GM18951 (cell line): ENCODE results near the gene SYT2.
"Not testable (repeated sequence)": the region's sequence is repeated elsewhere in the genome, so short reads cannot be mapped to it uniquely, and the experiment has no call there.

Source experiments
- POLR2A ChIP-seq: IDR thresholded peaks from 4 replicates; pipeline ENCODE4 v1.6.1; 2011; ENCODE audit warnings: mild to moderate bottlenecking; ENCODE audit not compliant: insufficient read length, insufficient read depth; ENCODE audit errors: extremely low read depth
- in situ Hi-C: fragments of 300-500 bp; cut with MboI; formaldehyde crosslinking; loops from one replicate; pipeline ENCODE4 v1.12.0; 2022; ENCODE audit warnings: low sequenced_read_pairs, mixed read lengths, inconsistent platforms; ENCODE audit not compliant: unreplicated experiment

Gene SYT2

GRCh38 chr1:202624781-202625108 lies 85.5 kb downstream of the SYT2 start:
- TF ChIP-seq POLR2A: no peak
- in situ Hi-C loops: no loop called here

GRCh38 chr1:202624088-202624780 lies 86.0 kb downstream of the SYT2 start:
- TF ChIP-seq POLR2A: no peak
- in situ Hi-C loops: no loop called here

GRCh38 chr1:202623476-202623875 lies 86.8 kb downstream of the SYT2 start:
- in situ Hi-C loops: not testable (repeated sequence)

- in situ Hi-C loops: no loop called here
- TF ChIP-seq POLR2A: no peak
These were observed 87.2 kb downstream of the SYT2 start for GRCh38 chr1:202623075-202623474.

- TF ChIP-seq POLR2A: no peak
- in situ Hi-C loops: no loop called here
These were observed 87.9 kb downstream of the SYT2 start for GRCh38 chr1:202622388-202622787.

GRCh38 chr1:202621446-202621845 lies 88.8 kb downstream of the SYT2 start:
- in situ Hi-C loops: no loop called here
- TF ChIP-seq POLR2A: no peak

- in situ Hi-C loops: not testable (repeated sequence)
These were observed 90.2 kb downstream of the SYT2 start for GRCh38 chr1:202620036-202620435.

GRCh38 chr1:202619505-202619904 lies 90.7 kb downstream of the SYT2 start:
- in situ Hi-C loops: no loop called here
- no peak for TF ChIP-seq POLR2A

GRCh38 chr1:202619012-202619411 lies 91.2 kb downstream of the SYT2 start:
- in situ Hi-C loops: not testable (repeated sequence)

GRCh38 chr1:202616355-202616915 lies 93.8 kb downstream of the SYT2 start:
- TF ChIP-seq POLR2A: no peak
- in situ Hi-C loops: no loop called here

- no peak for TF ChIP-seq POLR2A
- in situ Hi-C loops: no loop called here
These were observed 94.5 kb downstream of the SYT2 start for GRCh38 chr1:202615501-202616354.

- in situ Hi-C loops: not testable (repeated sequence)
These were observed 95.1 kb downstream of the SYT2 start for GRCh38 chr1:202615208-202615500.

GRCh38 chr1:202614363-202615207 lies 95.7 kb downstream of the SYT2 start:
- in situ Hi-C loops: not testable (repeated sequence)

GRCh38 chr1:202613571-202613970 lies 96.7 kb downstream of the SYT2 start:
- in situ Hi-C loops: no loop called here
- no peak for TF ChIP-seq POLR2A

GRCh38 chr1:202612036-202612435 lies 98.2 kb downstream of the SYT2 start:
- in situ Hi-C loops: not testable (repeated sequence)
